ENCODE results near the gene PPP1R3D.

The PPP1R3D gene

DNA sequence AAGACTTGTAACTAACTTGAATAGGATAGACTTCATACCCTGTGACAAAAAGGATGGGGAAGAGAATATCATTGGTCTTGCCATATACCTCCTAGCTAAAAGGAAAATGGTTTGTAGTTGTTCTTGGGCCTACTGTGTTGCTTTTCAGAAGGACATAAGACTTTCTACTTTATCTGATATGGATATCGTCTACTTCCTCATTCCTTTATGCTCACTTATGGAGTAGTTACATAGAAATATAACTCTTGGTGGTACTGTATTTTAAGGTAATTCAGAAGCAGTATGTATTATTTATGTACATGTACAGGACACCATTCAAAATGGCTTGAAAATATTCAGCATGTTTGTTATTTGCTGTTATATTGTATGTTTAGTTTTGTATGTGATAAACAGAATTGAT, 8.1 kb upstream of the PPP1R3D start:
- no peak for DNase-seq

DNA sequence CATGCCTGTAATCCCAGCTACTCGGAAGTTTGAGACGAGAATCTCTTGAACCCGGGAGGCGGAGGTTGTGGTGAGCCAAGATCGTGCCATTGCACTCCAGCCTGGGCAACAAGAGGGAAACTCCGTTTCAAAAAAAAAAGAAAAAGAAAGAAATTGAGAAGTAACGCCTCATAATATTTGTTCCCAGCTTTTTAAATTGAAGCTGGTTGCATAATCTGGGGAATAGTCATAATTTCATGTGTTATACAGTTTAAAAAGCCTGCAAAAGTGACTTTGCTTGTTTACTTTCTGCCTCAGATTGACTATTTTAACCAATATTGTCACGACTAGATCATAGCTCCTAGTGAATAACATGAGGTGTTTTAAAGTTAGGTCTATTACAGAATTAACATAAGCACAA, 7.3 kb upstream of the PPP1R3D start:
- DNase-seq: no peak

DNA sequence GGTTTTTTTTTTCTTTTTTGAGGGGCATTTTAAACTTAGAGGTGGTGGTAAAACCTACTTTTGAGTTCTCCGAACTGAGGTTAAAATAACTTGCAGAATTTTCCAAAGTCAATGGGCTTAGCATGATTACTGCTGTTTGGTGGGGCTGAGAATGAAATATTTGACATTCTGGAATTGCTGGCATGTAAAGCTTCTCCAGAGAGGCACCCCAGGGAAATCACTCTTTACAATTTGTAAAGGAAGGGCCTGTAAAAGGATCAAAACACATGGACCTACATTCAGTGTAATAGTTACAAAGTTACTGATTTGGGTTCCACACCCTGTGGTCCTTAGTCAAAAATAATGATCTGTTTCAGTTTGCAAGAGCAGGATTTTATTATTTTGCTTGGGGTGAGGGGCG, 5.6 kb upstream of the PPP1R3D start:
- no peak for DNase-seq

DNA sequence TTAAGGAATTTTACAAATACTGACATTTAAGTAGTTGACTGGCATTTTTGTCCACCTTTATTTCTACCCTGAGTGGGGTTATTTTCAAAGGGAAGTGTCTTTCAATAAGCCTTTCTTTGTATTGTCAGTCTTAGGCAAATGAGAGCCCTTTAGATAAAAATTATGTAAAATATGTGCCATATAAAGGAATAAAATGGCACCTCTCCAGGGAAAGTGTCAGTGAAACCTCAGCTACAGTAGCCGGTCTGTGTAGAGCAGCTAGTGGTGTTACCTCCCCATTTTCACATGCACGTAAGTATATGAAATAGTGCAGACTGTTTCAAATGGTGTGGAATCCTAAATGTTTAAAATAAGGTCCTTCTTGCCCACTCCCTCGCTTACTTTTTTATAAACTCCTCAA, 5.1 kb upstream of the PPP1R3D start:
- DNase-seq: no peak

DNA sequence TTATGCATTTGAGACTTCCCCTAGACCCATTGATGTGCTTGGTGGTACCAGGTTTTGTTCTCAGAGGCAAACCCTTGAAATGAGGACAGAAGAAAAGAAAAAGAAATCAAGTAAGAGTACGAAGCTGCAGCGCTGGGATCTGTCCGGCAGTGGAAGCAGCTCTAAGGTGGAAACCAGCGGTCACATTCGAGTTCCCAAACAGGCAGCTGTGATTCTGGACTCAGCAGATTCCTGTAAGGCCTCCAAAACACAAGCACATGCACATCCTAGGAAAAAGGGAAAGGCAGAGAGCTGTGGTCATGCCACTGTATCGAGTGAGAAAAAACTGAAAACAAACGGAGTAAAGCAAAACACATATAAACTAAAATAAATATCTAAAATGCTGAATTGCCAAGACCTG, 4.6 kb upstream of the PPP1R3D start:
- DNase-seq: no peak

DNA sequence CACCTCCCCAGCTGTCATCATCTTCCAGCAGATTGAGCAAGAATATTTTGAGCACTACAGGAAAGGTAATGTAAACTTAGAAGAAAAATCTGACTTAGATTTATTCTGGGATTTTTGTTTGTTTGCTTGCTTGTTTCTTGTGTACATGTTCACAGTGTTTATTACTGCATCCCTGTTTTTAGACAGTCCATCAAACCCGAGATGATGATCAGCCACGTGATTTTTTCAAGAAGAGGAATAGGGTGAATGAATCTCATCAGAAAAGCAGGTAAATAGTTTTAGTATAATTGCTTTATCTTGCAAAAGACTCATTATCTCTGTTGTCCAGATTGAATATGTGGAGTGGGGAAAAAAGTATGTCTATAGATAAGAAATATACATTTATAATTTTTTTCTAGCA, 2.1 kb upstream of the PPP1R3D start:
- no peak for DNase-seq

DNA sequence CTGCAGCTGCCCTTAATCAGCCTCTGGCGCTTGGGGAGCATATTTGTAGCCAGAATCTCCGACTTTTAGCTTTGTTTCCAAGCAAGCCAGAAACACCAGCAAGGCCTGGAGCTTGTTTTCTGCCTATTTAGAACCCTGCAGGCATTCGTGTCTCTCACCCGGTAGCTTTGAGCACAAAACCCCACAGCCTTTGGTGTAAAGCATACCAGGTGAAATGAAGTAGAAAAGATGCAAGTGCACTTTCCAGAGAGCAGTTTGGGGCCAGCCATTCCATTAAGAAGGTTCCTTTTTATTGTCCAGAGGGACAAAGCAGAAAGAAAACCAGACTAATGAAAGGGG, 820 bp upstream of the PPP1R3D start:
- DNase-seq: no peak

DNA sequence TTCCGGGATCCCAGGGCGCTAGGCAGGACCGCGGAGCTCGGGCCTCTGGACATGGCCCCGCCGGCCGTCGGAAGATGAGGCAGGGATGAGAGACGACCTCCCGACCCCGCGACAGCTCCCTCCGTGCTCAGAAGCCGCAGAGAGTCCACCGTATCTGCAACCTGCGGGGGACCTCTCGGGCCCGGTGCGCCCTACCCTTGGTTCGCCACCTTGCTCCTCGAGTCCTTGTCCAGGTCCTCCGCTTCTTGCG, 301 bp downstream of the PPP1R3D start:
- DNase-seq: no peak

DNA sequence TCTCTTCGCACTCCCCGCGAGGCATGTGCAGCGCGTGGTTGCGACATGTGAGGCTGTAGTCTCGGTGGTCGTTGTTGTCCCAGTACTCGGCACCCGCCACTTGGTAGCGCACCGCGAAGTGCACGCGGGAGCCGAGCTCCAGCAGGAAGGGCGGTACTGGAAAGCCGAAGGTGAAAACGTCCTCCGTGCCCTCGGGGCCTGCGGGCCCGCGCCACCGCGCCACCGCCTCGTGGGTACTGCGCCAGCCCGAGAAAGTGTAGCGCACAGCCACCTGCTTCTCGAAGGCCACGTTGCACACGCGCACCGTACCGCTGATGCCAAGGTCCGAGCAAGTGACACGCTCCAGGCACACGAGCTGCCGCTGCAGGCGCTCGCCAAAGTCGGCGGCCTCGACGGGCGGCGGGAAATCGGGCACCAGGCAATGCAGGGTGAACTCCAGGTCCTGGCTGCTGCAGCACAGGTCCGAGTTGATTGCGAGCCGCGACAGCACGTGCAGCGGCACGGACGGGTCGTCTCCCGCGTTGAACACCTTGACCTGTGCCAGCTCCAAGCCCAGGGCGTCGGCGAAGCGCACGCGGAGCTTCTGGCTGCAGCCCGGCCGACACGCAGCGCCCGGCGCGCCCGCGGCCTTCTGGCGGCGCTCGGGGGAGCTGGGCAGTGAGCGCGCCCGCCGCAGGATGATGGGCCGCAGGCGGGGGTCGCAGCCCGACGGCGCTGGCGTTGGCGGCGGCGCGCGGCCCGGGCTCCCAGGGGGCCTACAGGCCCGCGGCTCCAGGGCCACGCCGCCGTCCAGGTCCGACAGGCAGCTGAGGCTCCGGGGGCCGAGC, 840 bp downstream of the PPP1R3D start:
- peak; percentile 54 for DNase-seq

DNA sequence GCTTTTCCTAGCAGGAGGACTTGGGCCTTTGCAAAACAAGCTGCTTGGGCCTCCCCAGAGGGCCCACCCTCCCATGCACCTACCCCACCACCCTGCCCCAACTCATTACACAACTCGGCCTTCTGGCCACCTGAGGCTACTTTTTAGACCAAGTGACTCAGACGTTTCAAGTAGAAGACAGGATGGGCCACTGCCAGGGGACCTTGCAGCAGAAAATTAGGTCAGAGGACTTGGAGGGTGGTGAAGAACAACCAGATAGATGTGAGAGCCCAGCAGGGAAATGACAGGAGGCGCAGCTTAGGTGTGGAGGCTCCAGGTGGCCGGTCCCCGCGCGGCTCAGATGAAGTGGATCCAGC, 1.4 kb downstream of the PPP1R3D start:
- DNase-seq: no peak

DNA sequence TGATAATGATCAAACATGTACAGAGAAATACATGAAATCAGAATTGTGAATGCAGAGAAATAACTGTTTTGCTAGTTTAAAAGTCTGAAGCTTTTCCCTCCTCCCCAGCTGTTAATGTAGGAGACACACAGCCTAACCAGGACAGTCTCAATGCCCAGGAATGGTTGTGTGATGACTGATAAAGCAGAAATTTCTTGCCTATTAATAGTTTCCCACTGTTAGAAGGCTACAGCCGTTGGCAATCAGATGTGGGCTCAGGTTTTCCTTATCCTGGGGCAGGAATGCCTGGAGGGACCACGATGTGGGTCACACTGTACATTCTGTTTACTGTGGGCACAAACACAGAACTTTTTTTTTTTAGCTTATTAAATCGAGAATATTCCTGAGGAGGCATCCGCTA, 1.9 kb downstream of the PPP1R3D start:
- no peak for DNase-seq

DNA sequence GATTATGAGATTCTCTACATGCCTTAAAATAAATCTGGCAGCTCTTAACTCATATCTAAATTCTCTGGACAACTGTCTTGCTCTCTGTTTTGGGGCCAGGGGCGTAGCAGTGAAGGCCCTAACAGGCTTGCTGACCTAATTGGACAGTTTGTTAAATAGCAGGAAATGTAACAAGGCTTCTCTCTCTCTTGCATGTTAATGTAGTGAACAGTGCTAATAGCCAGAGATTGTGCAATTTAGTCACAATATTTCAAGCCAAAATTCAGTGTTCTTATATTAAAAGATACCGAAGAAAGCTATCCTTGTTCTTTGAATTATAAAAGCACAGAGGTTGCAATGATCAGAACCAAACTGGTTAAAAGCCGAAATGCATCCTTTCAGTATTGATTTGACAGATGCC, 3.0 kb downstream of the PPP1R3D start:
- no peak for DNase-seq

DNA sequence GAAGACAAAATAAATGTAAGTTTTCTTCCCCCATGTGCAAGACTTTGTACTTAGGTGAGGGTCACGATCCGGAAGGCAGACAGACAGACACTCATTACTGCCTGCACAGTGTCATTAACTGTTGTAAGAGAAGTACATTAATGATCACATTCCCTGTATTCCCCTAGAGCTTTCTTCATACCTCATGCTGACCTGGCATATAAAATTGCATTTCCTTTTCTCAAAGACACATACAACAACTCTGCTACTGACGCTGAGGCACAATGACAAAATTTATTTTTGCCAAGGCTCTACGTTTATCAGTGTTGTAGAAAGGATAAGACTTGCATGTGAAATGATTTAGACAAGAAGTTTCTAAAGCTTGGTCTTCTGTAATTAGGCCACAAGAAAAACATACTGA, 3.7 kb downstream of the PPP1R3D start:
- no peak for DNase-seq

DNA sequence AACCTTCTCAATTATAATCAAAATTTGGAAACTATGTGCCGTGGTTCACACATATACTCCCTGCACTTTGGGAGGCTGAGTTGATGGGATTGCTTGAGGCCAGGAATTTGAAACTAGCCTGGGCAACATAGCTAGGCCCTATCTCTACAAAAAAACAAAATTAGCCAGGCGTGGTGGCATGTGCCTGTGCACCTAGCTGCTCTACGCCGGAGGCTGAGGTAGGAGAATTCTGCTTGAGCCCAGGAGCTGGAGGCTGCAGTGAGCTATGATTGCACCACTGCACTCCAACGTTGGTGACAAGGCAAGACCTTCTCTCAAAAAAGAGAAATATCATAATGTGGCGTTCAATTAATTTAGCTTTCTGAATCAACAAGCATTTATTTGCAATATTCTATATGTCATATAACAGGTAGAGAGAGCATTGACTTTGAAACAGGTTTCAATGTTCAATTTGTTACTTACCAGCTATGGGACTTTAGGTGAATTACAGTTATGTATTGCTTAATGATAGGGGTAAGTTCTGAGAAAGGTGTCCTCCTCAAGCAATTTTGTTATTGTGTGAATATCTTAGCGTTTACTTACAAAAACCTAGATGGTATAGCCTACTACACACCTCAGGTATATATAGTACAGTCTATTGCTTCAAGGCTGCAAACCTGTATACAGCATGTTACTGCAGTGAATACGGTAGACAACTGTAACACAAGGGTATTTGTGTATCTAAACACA, 4.5 kb downstream of the PPP1R3D start:
- no peak for DNase-seq

DNA sequence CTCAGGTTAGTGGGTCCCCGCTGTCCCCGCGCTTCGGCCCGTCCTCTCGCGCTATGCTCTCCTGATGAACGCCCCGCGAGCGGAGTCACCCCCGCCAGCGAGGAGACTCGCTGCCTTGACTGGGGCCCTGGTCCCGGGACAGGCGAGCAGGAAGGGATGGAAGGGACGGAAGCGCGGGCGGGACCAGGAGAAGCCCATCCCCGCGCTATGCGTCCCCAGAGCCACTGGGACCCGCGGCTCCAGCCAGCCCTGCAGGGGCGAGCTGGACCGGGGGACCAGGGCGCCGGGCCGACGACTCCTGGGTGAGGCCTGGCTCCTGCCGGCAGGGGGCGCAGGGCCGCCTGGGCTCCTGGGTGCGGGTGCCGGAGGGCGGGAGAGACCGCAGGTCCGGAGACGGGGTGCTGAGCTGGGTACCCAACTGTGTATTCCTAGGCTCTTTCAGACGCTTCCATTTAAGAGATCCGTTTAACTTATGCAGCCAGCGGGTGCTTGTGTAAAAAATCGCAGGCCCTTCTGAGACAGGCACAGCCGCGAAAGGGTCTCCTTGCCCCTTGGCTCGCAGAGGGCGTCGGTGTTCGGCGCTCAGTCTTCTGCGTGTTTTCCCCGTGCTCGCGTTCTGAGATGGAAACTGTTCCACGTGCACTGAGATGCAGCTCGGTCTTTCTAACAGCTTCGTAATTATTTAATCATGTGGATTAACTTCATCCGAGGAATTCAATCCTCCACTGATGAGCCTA, 6.1 kb downstream of the PPP1R3D start:
- DNase-seq: peak; percentile 81

DNA sequence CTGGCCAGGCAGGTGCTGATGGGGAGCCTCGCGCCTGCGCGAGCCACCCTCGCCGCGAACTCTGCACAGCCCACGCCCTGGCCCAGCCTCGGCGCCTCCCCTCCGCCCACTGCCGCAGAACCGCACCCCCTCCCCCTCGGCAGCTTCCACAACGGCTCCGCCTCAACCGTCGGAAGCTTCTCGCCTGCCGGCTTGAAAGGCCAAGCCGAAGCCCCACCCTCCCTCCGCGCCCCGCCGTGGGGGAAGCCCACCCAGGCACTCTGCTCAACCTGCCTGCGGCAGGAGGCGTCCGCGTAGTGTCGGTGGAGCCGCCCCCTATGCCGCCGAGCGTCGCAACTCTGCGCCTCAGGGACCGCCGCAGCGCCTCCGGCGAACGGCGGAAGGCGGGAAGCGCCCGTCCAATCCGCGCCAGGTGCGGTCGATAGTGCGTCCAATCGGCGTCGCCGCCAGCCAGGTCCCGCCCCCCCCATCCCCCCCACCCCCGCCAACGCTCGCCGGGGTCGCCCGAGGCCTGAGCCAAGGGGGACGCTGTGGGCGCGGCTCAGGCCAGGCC, 6.7 kb downstream of the PPP1R3D start, which contains the start of gene SYCP2:
Gene SYCP2, minus strand, starts transcription at position 342 of the 553 bp plus-strand sequence. CDS start 11,224 bp downstream, outside the sequence.
- peak; percentile 68 for DNase-seq

DNA sequence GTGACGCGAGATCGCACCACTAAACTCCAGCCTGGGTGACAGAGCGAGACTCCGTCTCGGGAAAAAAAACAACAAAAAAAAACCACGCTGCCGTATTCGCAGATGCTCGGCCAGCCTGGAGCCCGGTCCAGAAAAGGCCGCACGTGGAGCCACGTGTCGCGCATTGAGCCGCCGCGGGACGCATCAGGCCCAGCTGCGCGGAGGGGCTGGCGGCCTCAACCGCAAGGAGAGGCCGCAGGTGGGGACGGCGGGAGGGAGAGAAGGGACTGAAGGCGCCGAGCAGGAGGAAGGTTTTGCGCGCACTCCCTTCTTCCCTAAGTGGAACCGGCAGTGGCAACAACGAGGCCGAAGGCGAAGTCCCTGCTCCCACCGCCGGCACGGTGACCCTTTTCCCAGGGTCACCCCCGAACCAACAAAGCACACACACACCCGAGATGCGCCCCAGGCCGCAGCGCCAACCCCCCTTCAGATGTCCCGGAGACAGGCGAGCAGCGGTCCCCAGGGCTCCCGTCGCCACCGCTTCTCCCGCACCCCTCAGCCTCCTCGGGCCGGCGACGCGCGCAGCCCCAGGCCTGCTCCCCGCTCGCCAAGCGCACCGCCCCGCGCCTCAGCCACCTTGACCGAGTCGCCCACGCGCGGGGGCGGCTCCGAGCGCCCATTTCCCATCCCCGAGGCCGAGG, 7.3 kb downstream of the PPP1R3D start:
- peak; percentile 28 for DNase-seq

DNA sequence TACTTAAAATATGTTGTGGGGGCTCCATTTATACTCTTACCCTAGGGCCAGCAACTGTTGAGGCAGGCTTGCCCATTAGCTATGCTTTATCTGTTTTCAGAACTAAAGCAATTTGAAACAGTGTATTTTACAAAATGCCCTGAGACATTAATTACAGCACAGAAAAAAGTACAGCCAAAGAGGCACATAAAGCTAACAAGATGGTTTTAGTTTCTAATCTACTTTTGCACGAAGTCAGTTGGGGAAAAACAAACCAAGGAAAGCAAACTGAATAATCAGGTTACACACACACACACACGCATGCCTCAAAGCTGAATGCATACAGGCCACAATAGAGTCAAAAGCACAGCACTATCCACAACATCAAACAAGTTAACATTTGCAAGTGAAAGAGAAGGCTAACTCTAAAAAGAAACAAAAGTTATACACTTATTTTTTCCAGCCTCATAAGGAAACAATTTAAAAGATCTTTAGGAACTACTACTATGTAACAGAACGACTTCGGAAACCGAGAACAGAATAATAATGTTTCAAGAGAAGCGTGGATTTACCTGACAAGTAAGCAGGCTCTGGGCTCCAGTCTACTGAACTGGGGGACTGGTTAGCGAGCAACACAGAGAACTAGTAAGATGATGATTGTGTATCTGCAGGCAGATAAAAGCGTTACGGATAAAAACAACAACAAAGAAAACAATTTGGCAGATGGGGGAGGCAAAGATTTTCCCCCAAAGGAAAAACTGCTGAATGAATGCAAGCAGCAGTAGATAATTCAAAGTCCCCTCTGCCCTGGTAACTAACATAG, 8.4 kb downstream of the PPP1R3D start:
- DNase-seq: no peak

DNA sequence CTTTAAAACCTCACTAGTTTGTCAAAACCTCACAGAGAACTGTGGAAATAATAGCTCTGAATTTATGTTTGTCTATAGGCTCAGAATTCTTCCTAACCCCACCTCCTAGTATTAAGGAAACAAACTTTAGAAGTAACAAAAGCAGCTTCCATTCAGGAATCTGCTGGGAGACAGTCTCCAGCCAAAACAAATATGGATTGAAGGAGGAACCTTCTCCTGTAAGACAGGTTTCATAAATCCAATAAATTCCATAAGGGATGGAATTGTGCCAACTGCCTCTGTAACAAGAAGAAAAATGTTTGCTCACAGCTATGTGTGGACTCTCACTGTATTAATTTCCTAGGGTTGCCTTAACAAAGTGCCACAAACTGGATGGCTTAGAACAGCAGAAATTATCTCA, 14.2 kb downstream of the PPP1R3D start:
- DNase-seq: no peak

DNA sequence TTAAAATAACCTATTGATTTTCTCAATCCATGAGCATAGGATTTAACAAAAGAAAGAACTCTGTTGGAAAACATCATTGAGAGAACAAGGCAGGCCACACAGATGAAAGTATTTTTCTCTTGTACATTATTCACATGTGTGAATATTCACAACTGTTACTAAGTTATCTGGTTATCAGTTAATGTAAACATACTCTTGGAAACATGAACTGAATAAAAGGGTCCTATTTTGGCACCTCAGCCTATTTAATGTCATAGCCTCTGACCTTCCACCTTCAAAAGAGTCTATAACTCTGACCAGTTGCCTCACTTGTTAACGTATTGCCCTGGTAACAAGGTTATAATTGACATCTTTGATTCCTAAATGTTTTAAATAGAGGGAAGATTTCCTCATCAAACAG, 14.7 kb downstream of the PPP1R3D start:
- DNase-seq: no peak

DNA sequence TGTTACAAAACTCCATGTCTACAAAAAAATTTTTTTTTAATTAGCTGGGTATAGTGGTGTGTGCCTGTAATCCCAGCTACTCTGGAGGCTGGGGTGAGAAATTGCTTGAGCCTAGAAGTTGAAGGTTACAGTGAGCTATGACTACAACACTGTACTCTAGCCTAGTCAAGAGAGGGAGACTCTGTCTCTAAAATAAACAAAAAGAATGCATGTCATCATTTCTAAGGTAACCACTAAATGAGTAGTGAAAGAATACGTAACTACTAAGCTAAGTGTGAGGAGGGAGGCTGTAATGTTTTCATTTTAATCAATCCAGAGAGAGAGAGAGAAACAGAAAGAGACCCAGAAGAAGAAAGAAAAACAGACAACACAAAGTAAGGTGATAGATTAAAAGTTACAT, 16.6 kb downstream of the PPP1R3D start:
- no peak for DNase-seq

DNA sequence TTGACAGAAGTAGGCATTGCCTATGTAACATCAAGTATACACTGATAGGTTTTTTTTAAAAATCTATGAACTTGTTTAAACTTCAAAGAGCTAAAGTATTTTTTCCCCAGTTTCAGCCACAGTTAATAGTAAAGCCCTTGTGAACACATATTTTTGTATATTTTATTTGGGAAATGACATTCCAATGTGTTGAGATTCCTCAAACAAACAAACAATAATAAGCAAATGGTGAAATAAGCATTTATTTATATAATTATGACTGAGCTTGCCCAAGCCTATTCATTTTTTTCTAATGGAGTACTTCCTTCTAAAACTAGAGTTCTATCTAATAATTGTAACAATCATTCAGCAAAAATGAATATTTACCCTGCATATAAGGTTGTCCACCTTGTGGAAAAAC, 19.2 kb downstream of the PPP1R3D start:
- DNase-seq: no peak

Measured in left hindlimb (tissue), 1 donor.